ENCODE measurements around the gene TMEM258.

TMEM258 gene

DNA sequence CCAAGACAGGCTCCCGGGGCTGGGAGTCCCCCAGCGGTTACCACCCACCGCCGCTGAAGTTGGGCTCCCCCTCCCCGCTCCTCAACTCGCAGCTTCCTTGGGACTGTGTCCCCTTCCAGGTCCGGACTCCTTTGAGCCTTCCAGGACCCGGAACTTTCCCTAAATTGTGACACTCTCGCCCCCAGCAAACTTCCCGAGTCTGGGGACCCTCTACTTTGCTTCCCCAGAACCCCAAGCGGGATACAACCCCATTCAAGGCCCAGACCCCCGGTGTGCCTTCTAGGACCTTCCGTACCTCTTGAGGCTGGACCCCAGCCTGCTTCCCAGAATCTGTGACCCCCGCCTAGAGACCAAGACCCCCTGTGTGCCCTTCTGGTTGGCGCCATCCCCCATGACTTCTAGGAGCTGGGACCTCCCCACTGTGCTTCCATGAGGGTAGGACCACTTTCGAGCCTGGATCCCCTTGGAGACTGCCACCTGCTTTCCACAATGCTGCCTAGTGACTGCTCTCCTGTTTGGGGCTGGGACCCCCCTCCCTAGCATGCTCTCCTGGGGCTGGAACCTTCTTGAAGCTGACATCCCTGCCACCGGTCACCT is 39.4 kb downstream of the TMEM258 start:
- TF ChIP-seq FOXP2 (optimal IDR thresholded peaks at IDR 0.05; ENCODE audit: borderline replicate concordance, extremely low read depth, extremely low read length, insufficient read depth) (no peak), SIN3A (IDR thresholded peaks at IDR 0.05; ENCODE audit: borderline replicate concordance, insufficient read depth, low read length) (no peak), TAF1 (IDR thresholded peaks at IDR 0.05; ENCODE audit: borderline replicate concordance, insufficient read depth, low read length) (no peak), POLR2AphosphoS5 (IDR thresholded peaks at IDR 0.05; ENCODE audit: low read depth, low read length) (no peak)
- TF ChIP-seq, protein P1, sequence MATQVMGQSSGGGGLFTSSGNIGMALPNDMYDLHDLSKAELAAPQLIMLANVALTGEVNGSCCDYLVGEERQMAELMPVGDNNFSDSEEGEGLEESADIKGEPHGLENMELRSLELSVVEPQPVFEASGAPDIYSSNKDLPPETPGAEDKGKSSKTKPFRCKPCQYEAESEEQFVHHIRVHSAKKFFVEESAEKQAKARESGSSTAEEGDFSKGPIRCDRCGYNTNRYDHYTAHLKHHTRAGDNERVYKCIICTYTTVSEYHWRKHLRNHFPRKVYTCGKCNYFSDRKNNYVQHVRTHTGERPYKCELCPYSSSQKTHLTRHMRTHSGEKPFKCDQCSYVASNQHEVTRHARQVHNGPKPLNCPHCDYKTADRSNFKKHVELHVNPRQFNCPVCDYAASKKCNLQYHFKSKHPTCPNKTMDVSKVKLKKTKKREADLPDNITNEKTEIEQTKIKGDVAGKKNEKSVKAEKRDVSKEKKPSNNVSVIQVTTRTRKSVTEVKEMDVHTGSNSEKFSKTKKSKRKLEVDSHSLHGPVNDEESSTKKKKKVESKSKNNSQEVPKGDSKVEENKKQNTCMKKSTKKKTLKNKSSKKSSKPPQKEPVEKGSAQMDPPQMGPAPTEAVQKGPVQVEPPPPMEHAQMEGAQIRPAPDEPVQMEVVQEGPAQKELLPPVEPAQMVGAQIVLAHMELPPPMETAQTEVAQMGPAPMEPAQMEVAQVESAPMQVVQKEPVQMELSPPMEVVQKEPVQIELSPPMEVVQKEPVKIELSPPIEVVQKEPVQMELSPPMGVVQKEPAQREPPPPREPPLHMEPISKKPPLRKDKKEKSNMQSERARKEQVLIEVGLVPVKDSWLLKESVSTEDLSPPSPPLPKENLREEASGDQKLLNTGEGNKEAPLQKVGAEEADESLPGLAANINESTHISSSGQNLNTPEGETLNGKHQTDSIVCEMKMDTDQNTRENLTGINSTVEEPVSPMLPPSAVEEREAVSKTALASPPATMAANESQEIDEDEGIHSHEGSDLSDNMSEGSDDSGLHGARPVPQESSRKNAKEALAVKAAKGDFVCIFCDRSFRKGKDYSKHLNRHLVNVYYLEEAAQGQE (IDR thresholded peaks at IDR 0.05; ENCODE audit: insufficient read depth in 1 of 2, low read depth in 2 of 2, low read length in 2 of 2): no peak

DNA sequence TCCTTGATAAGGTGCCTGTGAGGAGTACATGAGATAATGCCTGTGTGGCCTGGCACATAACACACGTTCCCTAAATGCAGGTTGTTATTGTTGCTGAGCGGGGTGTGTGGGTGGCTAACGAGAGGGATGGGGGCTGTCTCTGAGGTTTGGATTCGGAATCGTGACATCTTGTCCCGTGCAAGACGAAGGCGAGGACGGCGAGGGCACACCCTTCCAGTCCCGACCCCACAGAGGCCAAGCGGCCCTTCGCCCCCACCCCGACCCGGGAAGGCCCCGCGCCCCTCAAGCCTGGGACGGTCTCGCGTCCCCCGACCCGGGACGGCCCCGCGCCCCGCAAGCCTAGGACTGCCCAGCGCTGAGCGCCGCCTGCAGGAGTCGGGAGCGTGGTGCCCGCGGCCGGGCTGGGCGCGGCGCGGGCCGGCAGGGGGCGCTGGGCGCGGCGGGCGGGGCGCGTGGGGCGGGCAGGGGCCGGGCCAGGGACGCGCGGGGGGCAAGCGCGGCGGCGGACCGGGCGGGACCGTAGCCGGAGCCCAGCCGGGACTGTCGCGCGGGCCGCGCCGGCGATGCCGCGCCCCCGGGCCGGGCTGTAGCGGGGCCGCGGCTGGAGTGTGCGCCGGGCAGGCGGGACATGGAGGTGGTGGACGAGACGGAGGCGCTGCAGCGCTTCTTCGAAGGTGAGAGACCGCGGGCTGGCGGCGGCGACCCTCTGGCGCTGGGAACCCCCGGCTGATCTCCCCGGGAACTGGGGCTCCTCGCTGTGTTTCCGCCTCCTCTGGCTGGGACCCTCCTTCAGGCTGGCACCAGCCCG is 40.1 kb downstream of the TMEM258 start, which contains the start of gene MYRF:
Gene MYRF, plus strand, starts transcription at position 520 of the 808 bp plus-strand sequence. Its CDS starts 109 bp downstream, at position 629.
- no peak for TF ChIP-seq TAF1 (IDR thresholded peaks at IDR 0.05; ENCODE audit: borderline replicate concordance, insufficient read depth, low read length)
- no peak for TF ChIP-seq FOXP2 (optimal IDR thresholded peaks at IDR 0.05; ENCODE audit: borderline replicate concordance, extremely low read depth, extremely low read length, insufficient read depth)
- TF ChIP-seq POLR2AphosphoS5 (IDR thresholded peaks at IDR 0.05; ENCODE audit: low read depth, low read length): no peak
- TF ChIP-seq, protein P1 (IDR thresholded peaks at IDR 0.05; ENCODE audit: insufficient read depth in 1 of 2, low read depth in 2 of 2, low read length in 2 of 2): no peak
- no peak for TF ChIP-seq SIN3A (IDR thresholded peaks at IDR 0.05; ENCODE audit: borderline replicate concordance, insufficient read depth, low read length)

GRCh38 chr11:61751384-61751783 is 41.0 kb downstream of the TMEM258 start:
- TF ChIP-seq SIN3A (IDR thresholded peaks at IDR 0.05; ENCODE audit: borderline replicate concordance, insufficient read depth, low read length): no peak
- TF ChIP-seq TAF1 (IDR thresholded peaks at IDR 0.05; ENCODE audit: borderline replicate concordance, insufficient read depth, low read length): no peak
- no peak for TF ChIP-seq FOXP2 (optimal IDR thresholded peaks at IDR 0.05; ENCODE audit: borderline replicate concordance, extremely low read depth, extremely low read length, insufficient read depth)
- TF ChIP-seq POLR2AphosphoS5 (IDR thresholded peaks at IDR 0.05; ENCODE audit: low read depth, low read length): no peak
- TF ChIP-seq, protein P1 (IDR thresholded peaks at IDR 0.05; ENCODE audit: insufficient read depth in 1 of 2, low read depth in 2 of 2, low read length in 2 of 2): no peak

- TF ChIP-seq FOXP2 (optimal IDR thresholded peaks at IDR 0.05; ENCODE audit: borderline replicate concordance, extremely low read depth, extremely low read length, insufficient read depth) (no peak), SIN3A (IDR thresholded peaks at IDR 0.05; ENCODE audit: borderline replicate concordance, insufficient read depth, low read length) (no peak), TAF1 (IDR thresholded peaks at IDR 0.05; ENCODE audit: borderline replicate concordance, insufficient read depth, low read length) (no peak), POLR2AphosphoS5 (IDR thresholded peaks at IDR 0.05; ENCODE audit: low read depth, low read length) (no peak)
- TF ChIP-seq, protein P1 (IDR thresholded peaks at IDR 0.05; ENCODE audit: insufficient read depth in 1 of 2, low read depth in 2 of 2, low read length in 2 of 2): no peak
Observed at GRCh38 chr11:61750631-61751273, 41.6 kb downstream of the TMEM258 start.

Data from PFSK-1 (cell line).